Adrenal gland (tissue), 12 donors: ENCODE measurements around the gene LRP1-AS. TPM values are rescaled to one million over a fixed set of nuclear protein-coding genes. Genes with fewer than 3 reads are reported as not detected.
A peak's percentile ranks its signal among the peaks of the same experiment; 100 is the strongest.

Experiments used
- DNase-seq, 7 donors: peaks; one replicate each; pipeline ENCODE4 v3.0.0-alpha.2; 2019 to 2020
- H3K27ac ChIP-seq, 5 donors: fragments of 200-600 bp; sonication (generic) in 4 of 5; 1 replicate in 3 of 5; 2 replicates in 2 of 5; pipeline versions ENCODE4 v1.5.1 to v1.8.0; 2016 to 2020; ENCODE audit warnings: mild to moderate bottlenecking in 1 of 5
- H3K27me3 ChIP-seq: fragments of 200-600 bp; 2 replicates; pipeline ENCODE4 v1.8.0; 2021
- H3K36me3 ChIP-seq, 2 donors: fragments of 200-600 bp; replicated peaks in 1 of 2; 1 replicate in 1 of 2; 2 replicates in 1 of 2; pipeline versions ENCODE4 v1.5.1 to v1.8.0; 2018 to 2022
- H3K4me1 ChIP-seq, 2 donors: fragments of 200-600 bp; replicated peaks in 1 of 2; 1 replicate in 1 of 2; 2 replicates in 1 of 2; pipeline versions ENCODE4 v1.5.1 to v1.8.0; 2018 to 2021
- H3K4me3 ChIP-seq, 4 donors: fragments of 200-600 bp; sonication (generic) in 3 of 4; one replicate each; pipeline ENCODE4 v1.5.1; 2016 to 2018
- H3K9me3 ChIP-seq, 3 donors: fragments of 200-600 bp; sonication (generic) in 1 of 3; replicated peaks in 1 of 3; 1 replicate in 2 of 3; 2 replicates in 1 of 3; pipeline versions ENCODE4 v1.5.1 to v1.8.0; 2016 to 2021
- CTCF ChIP-seq, 6 experiments: fragments of 450-650 bp in 4 of 6; fragments of 200-600 bp in 2 of 6; sonication (generic) in 1 of 6; IDR thresholded peaks; 1 replicate in 5 of 6; 2 replicates in 1 of 6; pipeline versions ENCODE4 v1.5.1 to v1.8.0; 2016 to 2021; ENCODE audit warnings: antibody characterized with exemption in 6 of 6, mild to moderate bottlenecking in 2 of 6, moderate library complexity in 1 of 6
- POLR2A ChIP-seq, 2 donors: fragments of 450-650 bp; IDR thresholded peaks; one replicate each; pipeline ENCODE4 v1.6.1; 2017; ENCODE audit warnings: antibody characterized with exemption in 2 of 2, mild to moderate bottlenecking in 2 of 2, moderate library complexity in 1 of 2
- WGBS, 4 donors: extraction: QIAGEN DNeasy Blood & Tissue Kit in 2 of 4; methylation state at CpG; one replicate each; pipeline versions ENCODE4 v1.1.5 to v1.1.7; 2013 to 2017; 5-methylcytosine and 5-hydroxymethylcytosine counted together
- intact Hi-C, 2 donors: fragments of 100-400 bp; cut with DNase I; formaldehyde crosslinking; loops; one replicate each; pipeline versions ENCODE4 v1.14.1 to v1.15.0; 2022 to 2023
- polyA plus RNA-seq, 3 donors: library from polyadenylated mRNA; stranded (reverse); fragments of 200-250 nt in 2 of 3; fragments of 350-450 nt in 1 of 3; fragmentation: Illumina TruSeq in 1 of 3; extraction: RNeasy Lipid Tissue Mini Kit (QIAGEN cat#74804) in 1 of 3; gene quantifications; one replicate each; pipeline ENCODE4 v1.2.3, GENCODE V29; 2013 to 2014
- total RNA-seq, 9 donors: library from RNA; depleted of rRNA in 4 of 9; stranded (reverse); fragments of >200 nt in 4 of 9; fragments of 120-200 nt in 1 of 9; fragmentation: NEBNext Ultra II Directional in 1 of 9; extraction: Animal tissue kit (Norgen Biotek cat#: 25700) in 1 of 9; gene quantifications; one replicate each; pipeline versions ENCODE4 v1.1.0 to v1.2.4, GENCODE V29; 2013 to 2023
- donor health status: healthy with polysubstance abuse.
- donor health status: Bipolar disorder and iron deficiency.
- donor health status: DM: yes; HTN: yes; CAD: no.
- donor health status: DM: no; HTN: no; CAD: no.
- donor health status: DM: no; HTN: no; CAD: no.
- donor health status: DM: yes; HTN: yes; CAD: no.

Gene LRP1-AS
- total and polyA plus RNA-seq, 12 donors: not detected

- intact Hi-C loops: no loop called here
- H3K4me1 ChIP-seq: no peaks in the 10 kb centered on the region
- peak overlapping the region in 1 of 5 donors; percentile 52 for H3K27ac ChIP-seq
- no peaks in the 10 kb centered on the region for H3K27me3 ChIP-seq
- no peak for TF ChIP-seq POLR2A (IDR thresholded peaks at IDR 0.05)
- no peak for TF ChIP-seq CTCF (IDR thresholded peaks at IDR 0.05)
- WGBS, 4 donors: 71 to 84% (median 82%) methylated on average over 7 of the region's 7 CpGs
- peaks cover 0 to 82% of the 10 kb centered on the region in 2 donors for H3K36me3 ChIP-seq
- H3K9me3 ChIP-seq: no peaks in the 10 kb centered on the region
- DNase-seq: no peak
- H3K4me3 ChIP-seq: no peak overlapping the region
These were observed 22.6 kb upstream of the LRP1-AS start for GRCh38 chr12:57169969-57170368.

- peak in 6 of 7 donors; percentile 60 to 76 (median 66) for DNase-seq
- TF ChIP-seq POLR2A (IDR thresholded peaks at IDR 0.05) (no peak), CTCF (IDR thresholded peaks at IDR 0.05) (no peak)
- 60 to 77% (median 70%) methylated on average over 21 to 23 of the region's 23 CpGs for WGBS, 4 donors
- Histone ChIP-seq H3K27me3 (no peaks in the 10 kb centered on the region), H3K9me3 (no peaks in the 10 kb centered on the region), H3K36me3 (peaks cover 0 to 82% of the 10 kb centered on the region in 2 donors), H3K27ac (peak overlapping the region in 1 of 5 donors; percentile 52), H3K4me1 (no peaks in the 10 kb centered on the region), H3K4me3 (no peak overlapping the region)
- intact Hi-C loops: no loop called here
These were observed 21.8 kb upstream of the LRP1-AS start for GRCh38 chr12:57169046-57169795.

GRCh38 chr12:57168058-57168457 is 20.6 kb upstream of the LRP1-AS start:
- Histone ChIP-seq H3K27me3 (no peaks in the 10 kb centered on the region), H3K9me3 (no peaks in the 10 kb centered on the region), H3K4me1 (no peaks in the 10 kb centered on the region), H3K36me3 (peaks cover 0 to 79% of the 10 kb centered on the region in 2 donors), H3K27ac (no peak overlapping the region), H3K4me3 (no peak overlapping the region)
- TF ChIP-seq POLR2A (IDR thresholded peaks at IDR 0.05) (no peak), CTCF (IDR thresholded peaks at IDR 0.05) (no peak)
- DNase-seq: no peak
- WGBS, 4 donors: 87 to 93% (median 90%) methylated on average over 10 of the region's 10 CpGs
- intact Hi-C loops: no loop called here

- peak in 2 of 7 donors; percentile 33 to 68 for DNase-seq
- intact Hi-C loops: no loop called here
- Histone ChIP-seq H3K27ac (peak overlapping the region in 1 of 5 donors; percentile 43), H3K27me3 (no peaks in the 10 kb centered on the region), H3K9me3 (no peaks in the 10 kb centered on the region), H3K36me3 (peaks cover 0 to 80% of the 10 kb centered on the region in 2 donors), H3K4me1 (no peaks in the 10 kb centered on the region), H3K4me3 (no peak overlapping the region)
- TF ChIP-seq POLR2A (IDR thresholded peaks at IDR 0.05) (no peak), CTCF (IDR thresholded peaks at IDR 0.05) (no peak)
- 66 to 71% (median 67%) methylated on average over 7 to 10 of the region's 10 CpGs for WGBS, 4 donors
These were observed 19.6 kb upstream of the LRP1-AS start for GRCh38 chr12:57166971-57167371.
